CD14-positive monocyte (primary cell): ENCODE data around the gene MX2. TPM values are rescaled to one million over a fixed set of nuclear protein-coding genes. Genes with fewer than 3 reads are reported as not detected.

Source experiments
- DNase-seq, 3 donors: peaks; one replicate each; pipeline ENCODE4 v3.0.0-alpha.2; 2011 to 2022
- H2AFZ ChIP-seq: 2 replicates; pipeline ENCODE4 v1.6.0; 2012; ENCODE audit warnings: mild to moderate bottlenecking, low read depth, low read length, inconsistent platforms; ENCODE audit not compliant: insufficient read depth, poor library complexity, severe bottlenecking
- H3K27ac ChIP-seq, 2 donors: 1 replicate in 1 of 2; 2 replicates in 1 of 2; pipeline ENCODE4 v1.5.1; 2012 to 2013; ENCODE audit warnings: low read length in 2 of 2, control low read depth in 1 of 2, inconsistent platforms in 1 of 2, low read depth in 1 of 2, mild to moderate bottlenecking in 1 of 2
- H3K27me3 ChIP-seq, 2 donors: one replicate each; pipeline versions ENCODE4 v1.6.0 to v1.6.1; 2011 to 2013; ENCODE audit warnings: low read length in 2 of 2; ENCODE audit not compliant: control insufficient read depth in 2 of 2, insufficient read depth in 2 of 2
- H3K36me3 ChIP-seq, 2 donors: replicated peaks in 1 of 2; 1 replicate in 1 of 2; 2 replicates in 1 of 2; pipeline versions ENCODE4 v1.5.1 to v1.6.1; 2012 to 2013; ENCODE audit warnings: low read length in 2 of 2, control low read depth in 1 of 2, inconsistent platforms in 1 of 2, mild to moderate bottlenecking in 1 of 2; ENCODE audit not compliant: insufficient read depth in 2 of 2, control insufficient read depth in 1 of 2
- H3K4me1 ChIP-seq, 2 donors: 1 replicate in 1 of 2; 2 replicates in 1 of 2; pipeline versions ENCODE4 v1.5.1 to v1.6.1; 2012 to 2013; ENCODE audit warnings: low read length in 2 of 2, control low read depth in 1 of 2, inconsistent platforms in 1 of 2, mild to moderate bottlenecking in 1 of 2, moderate library complexity in 1 of 2; ENCODE audit not compliant: insufficient read depth in 2 of 2, control insufficient read depth in 1 of 2
- H3K4me2 ChIP-seq: replicated peaks from 2 replicates; pipeline ENCODE3; 2012; ENCODE audit warnings: low read length, moderate library complexity, mild to moderate bottlenecking; ENCODE audit not compliant: poor library complexity, severe bottlenecking; ENCODE audit errors: extremely low read depth
- H3K4me3 ChIP-seq, 3 experiments: fragments of 200-600 bp in 1 of 3; sonication (generic) in 1 of 3; replicated peaks in 1 of 3; 1 replicate in 2 of 3; 2 replicates in 1 of 3; pipeline ENCODE4 v1.5.1; 2011 to 2013; ENCODE audit warnings: low read length in 3 of 3, mild to moderate bottlenecking in 3 of 3, control low read depth in 2 of 3, low read depth in 2 of 3, inconsistent platforms in 1 of 3, moderate library complexity in 1 of 3
- H3K79me2 ChIP-seq: 2 replicates; pipeline ENCODE4 v1.6.0; 2012; ENCODE audit warnings: mild to moderate bottlenecking, control low read depth, inconsistent platforms, low read length, moderate library complexity; ENCODE audit not compliant: insufficient read depth
- H3K9ac ChIP-seq: 2 replicates; pipeline ENCODE4 v1.6.0; 2017; ENCODE audit warnings: low read length, mild to moderate bottlenecking; ENCODE audit not compliant: insufficient read depth, poor library complexity, severe bottlenecking
- H3K9me3 ChIP-seq, 2 donors: replicated peaks in 1 of 2; 1 replicate in 1 of 2; 2 replicates in 1 of 2; pipeline versions ENCODE4 v1.5.1 to v1.6.1; 2012 to 2013; ENCODE audit warnings: low read length in 2 of 2, control low read depth in 1 of 2; ENCODE audit not compliant: control insufficient read depth in 1 of 2, insufficient read depth in 1 of 2
- H4K20me1 ChIP-seq: 2 replicates; pipeline ENCODE4 v1.6.0; 2012; ENCODE audit warnings: mild to moderate bottlenecking, low read length, control low read depth, moderate library complexity; ENCODE audit not compliant: insufficient read depth
- H3K27ac Mint-ChIP-seq, 7 donors: one replicate each; pipeline ENCODE4 v1.8.0; 2020; ENCODE audit warnings: mild to moderate bottlenecking in 7 of 7, mixed read lengths in 7 of 7, moderate library complexity in 6 of 7, inconsistent platforms in 2 of 7
- H3K27me3 Mint-ChIP-seq, 3 donors: one replicate each; pipeline ENCODE4 v1.8.0; 2021 to 2022; ENCODE audit warnings: low read depth in 3 of 3, mild to moderate bottlenecking in 3 of 3, mixed read lengths in 3 of 3, moderate library complexity in 3 of 3, inconsistent platforms in 1 of 3
- H3K36me3 Mint-ChIP-seq, 2 donors: one replicate each; pipeline ENCODE4 v1.8.0; 2020; ENCODE audit warnings: mixed read lengths in 2 of 2, inconsistent platforms in 1 of 2, mild to moderate bottlenecking in 1 of 2
- H3K4me1 Mint-ChIP-seq: one replicate; pipeline ENCODE4 v1.8.0; 2020; ENCODE audit warnings: mild to moderate bottlenecking, mixed read lengths
- H3K4me3 Mint-ChIP-seq, 2 donors: one replicate each; pipeline ENCODE4 v1.8.0; 2020; ENCODE audit warnings: mild to moderate bottlenecking in 2 of 2, mixed read lengths in 2 of 2, moderate library complexity in 1 of 2
- H3K9me3 Mint-ChIP-seq, 7 donors: one replicate each; pipeline ENCODE4 v1.8.0; 2020 to 2022; ENCODE audit warnings: mixed read lengths in 7 of 7, mild to moderate bottlenecking in 6 of 7, moderate library complexity in 6 of 7, inconsistent platforms in 2 of 7
- WGBS: methylation state at CpG from one replicate; pipeline ENCODE4 v1.1.5; 2013; ENCODE audit warnings: missing lambda C conversion rate; ENCODE audit not compliant: insufficient coverage; 5-methylcytosine and 5-hydroxymethylcytosine counted together
- intact Hi-C, 2 donors: fragments of 100-400 bp; cut with micrococcal nuclease; formaldehyde crosslinking; loops; one replicate each; pipeline versions ENCODE4 v1.15.0 to v1.15.1; 2023
- polyA plus RNA-seq, 3 donors: library from polyadenylated mRNA; depleted of rRNA in 1 of 3; unstranded in 2 of 3; stranded (reverse) in 1 of 3; fragments of 300-500 nt in 2 of 3; fragments of >200 nt in 1 of 3; fragmentation: Illumina TruSeq in 2 of 3; gene quantifications; 1 replicate in 2 of 3; 2 replicates in 1 of 3; pipeline ENCODE4 v1.2.3, GENCODE V29; 2012 to 2021
- TF ChIP-seq, protein P1 (sequence below): fragments of 200-600 bp; IDR thresholded peaks from one replicate; pipeline ENCODE4 v1.8.0; 2022; ENCODE audit warnings: antibody characterized with exemption, mild to moderate bottlenecking

The MX2 gene
- polyA plus RNA-seq, 3 donors: 43.1 to 79.4 (median 50.3) TPM

DNA sequence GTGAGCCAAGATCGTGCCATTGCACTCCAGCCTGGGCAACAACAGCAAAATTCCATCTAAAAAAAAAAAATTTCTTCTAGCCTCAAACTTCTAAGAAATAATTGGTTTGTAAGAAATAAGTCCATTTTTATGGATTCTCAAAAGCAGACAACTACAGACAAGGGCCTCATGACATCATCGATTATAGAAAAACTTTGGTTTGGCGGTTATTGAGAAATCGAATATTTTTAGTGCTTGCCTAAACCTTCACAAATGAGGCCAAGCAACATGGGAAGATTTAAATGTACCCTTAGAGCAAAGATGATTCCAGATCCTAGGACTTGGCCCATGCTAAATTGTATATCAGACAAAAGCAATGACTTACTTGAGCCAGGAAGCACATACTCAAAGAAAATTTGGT is 36.4 kb downstream of the MX2 start:
- Histone ChIP-seq H3K79me2 (no peaks in the 10 kb centered on the region), H3K4me2 (peak overlapping the region; percentile 71), H3K27me3 (no peaks in the 10 kb centered on the region), H3K4me3 (peak overlapping the region in 1 of 3 experiments; percentile 67), H3K27ac (peak overlapping the region; percentile 23 to 84), H3K36me3 (peaks cover 53 to 80% of the 10 kb centered on the region in 2 donors), H3K4me1 (peaks cover 36 to 44% of the 10 kb centered on the region in 2 donors), H3K9me3 (no peaks in the 10 kb centered on the region), H4K20me1 (no peaks in the 10 kb centered on the region), H3K9ac (no peak overlapping the region), H2AFZ (no peak overlapping the region)
- no CpG with 5 or more reads among the region's 4 CpGs for WGBS
- no peak for DNase-seq
- H3K4me1 Mint-ChIP-seq: peaks cover 50% of the 10 kb centered on the region
- peaks cover 77 to 87% of the 10 kb centered on the region in 2 donors for H3K36me3 Mint-ChIP-seq
- no peak overlapping the region for H3K4me3 Mint-ChIP-seq
- peaks cover 0 to 1% (median 0%) of the 10 kb centered on the region in 7 donors for H3K9me3 Mint-ChIP-seq
- H3K27me3 Mint-ChIP-seq: peaks cover 0 to 3% (median 0%) of the 10 kb centered on the region in 3 donors
- H3K27ac Mint-ChIP-seq: peak overlapping the region in 6 of 7 donors; percentile 17 to 92 (median 87)
- TF ChIP-seq, protein P1, sequence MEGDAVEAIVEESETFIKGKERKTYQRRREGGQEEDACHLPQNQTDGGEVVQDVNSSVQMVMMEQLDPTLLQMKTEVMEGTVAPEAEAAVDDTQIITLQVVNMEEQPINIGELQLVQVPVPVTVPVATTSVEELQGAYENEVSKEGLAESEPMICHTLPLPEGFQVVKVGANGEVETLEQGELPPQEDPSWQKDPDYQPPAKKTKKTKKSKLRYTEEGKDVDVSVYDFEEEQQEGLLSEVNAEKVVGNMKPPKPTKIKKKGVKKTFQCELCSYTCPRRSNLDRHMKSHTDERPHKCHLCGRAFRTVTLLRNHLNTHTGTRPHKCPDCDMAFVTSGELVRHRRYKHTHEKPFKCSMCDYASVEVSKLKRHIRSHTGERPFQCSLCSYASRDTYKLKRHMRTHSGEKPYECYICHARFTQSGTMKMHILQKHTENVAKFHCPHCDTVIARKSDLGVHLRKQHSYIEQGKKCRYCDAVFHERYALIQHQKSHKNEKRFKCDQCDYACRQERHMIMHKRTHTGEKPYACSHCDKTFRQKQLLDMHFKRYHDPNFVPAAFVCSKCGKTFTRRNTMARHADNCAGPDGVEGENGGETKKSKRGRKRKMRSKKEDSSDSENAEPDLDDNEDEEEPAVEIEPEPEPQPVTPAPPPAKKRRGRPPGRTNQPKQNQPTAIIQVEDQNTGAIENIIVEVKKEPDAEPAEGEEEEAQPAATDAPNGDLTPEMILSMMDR: no peak
- intact Hi-C loops: loop anchor here in 1 of 2 donors (5.0 kb wide), 1 partner anchor 36 kb away; the partner anchor contains the start of gene MX2

DNA sequence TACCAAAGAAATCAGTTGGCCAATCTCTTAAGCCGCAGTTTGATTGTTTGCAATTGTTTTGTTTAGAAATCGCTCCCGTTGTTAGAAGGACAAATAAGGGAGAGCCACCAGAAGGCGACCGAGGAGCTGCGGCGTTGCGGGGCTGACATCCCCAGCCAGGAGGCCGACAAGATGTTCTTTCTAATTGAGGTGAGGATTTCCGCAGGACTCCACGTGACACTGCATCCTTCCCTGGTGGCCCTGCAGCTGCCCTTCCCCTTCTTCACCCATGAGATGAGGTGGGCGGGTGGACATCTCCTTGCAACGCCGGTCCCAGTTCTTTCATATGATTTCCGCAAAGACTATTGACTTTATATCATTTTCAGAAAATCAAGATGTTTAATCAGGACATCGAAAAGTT is 37.0 kb downstream of the MX2 start:
- Mint-ChIP-seq H3K36me3 (peaks cover 77 to 87% of the 10 kb centered on the region in 2 donors), H3K4me3 (no peak overlapping the region), H3K4me1 (peaks cover 49% of the 10 kb centered on the region), H3K9me3 (peaks cover 0 to 1% (median 0%) of the 10 kb centered on the region in 7 donors), H3K27me3 (peaks cover 0 to 3% (median 0%) of the 10 kb centered on the region in 3 donors), H3K27ac (peak overlapping the region in 1 of 7 donors; percentile 60)
- Histone ChIP-seq H2AFZ (no peak overlapping the region), H3K27ac (peak overlapping the region in 1 of 2 donors; percentile 84), H3K9me3 (no peaks in the 10 kb centered on the region), H3K4me2 (no peak overlapping the region), H3K4me3 (no peak overlapping the region), H3K4me1 (peaks cover 36 to 44% of the 10 kb centered on the region in 2 donors), H3K9ac (no peak overlapping the region), H3K27me3 (no peaks in the 10 kb centered on the region), H4K20me1 (no peaks in the 10 kb centered on the region), H3K79me2 (no peaks in the 10 kb centered on the region), H3K36me3 (peaks cover 59 to 80% of the 10 kb centered on the region in 2 donors)
- 92% methylated on average over 7 of the region's 16 CpGs for WGBS
- no peak for DNase-seq
- intact Hi-C loops: loop anchor here in 1 of 2 donors (5.0 kb wide), 1 partner anchor 37 kb away; the partner anchor contains the start of gene MX2
- TF ChIP-seq, protein P1: no peak
